K562 (cell line): ENCODE data around the gene CARMIL1. TPM values are rescaled to one million over a fixed set of nuclear protein-coding genes. Genes with fewer than 3 reads are reported as not detected.
A peak's percentile ranks its signal among the peaks of the same experiment; 100 is the strongest.

Experiments
- ATAC-seq: fragments of 200-7000 bp; cut with Tn5 transposase; 3 replicates; pipeline ENCODE4 v1.9.1; 2020; ENCODE audit warnings: moderate library complexity
- BruUV-seq: library from RNA; stranded (reverse); fragments of 400-500 nt; replicated peaks from 2 replicates; lab custom pipeline; 2021; lab: Mats Ljungman, UMichigan
- CTCF ChIA-PET: fragments of 300-600 bp; formaldehyde crosslinking; extraction: SDS; loops from one replicate; lab custom pipeline; 2021; ENCODE audit warnings: low intra/inter-chr PET ratio; lab: Yijun Ruan, JAX
- POLR2A ChIA-PET: fragments of 300-600, 350-650 bp; sonication (Branson Sonifier 250); formaldehyde crosslinking; extraction: SDS; loops from one replicate; lab custom pipeline; 2021; ENCODE audit warnings: antibody characterized with exemption, inconsistent platforms; lab: Yijun Ruan, JAX
- DNase-seq, 4 experiments: peaks; one replicate each; pipeline versions ENCODE4 v3.0.0 to v3.0.0-alpha.2; 2011 to 2018; ENCODE audit warnings: low spot score in 3 of 4, mixed read lengths in 3 of 4; ENCODE audit errors: extremely low read depth in 1 of 4
- FAIRE-seq: peaks from 2 replicates; lab custom pipeline; 2011; peaks lifted over from hg19 to GRCh38; lab: Jason Lieb, UNC
- H2AFZ ChIP-seq: 2 replicates; pipeline ENCODE4 v1.6.0; 2011; ENCODE audit warnings: low read depth, low read length, control low read depth, inconsistent platforms
- H3K27ac ChIP-seq: fragments of 200-600 bp; 3 replicates; pipeline ENCODE4 v1.8.0; 2011; ENCODE audit warnings: low read depth, mild to moderate bottlenecking, control low read depth, inconsistent platforms, low read length, moderate library complexity, mixed read lengths; ENCODE audit errors: extremely low read depth
- H3K27me3 ChIP-seq, 2 experiments: fragments of 300-600 bp in 1 of 2; 2 replicates in 1 of 2; 3 replicates in 1 of 2; pipeline versions ENCODE4 v1.6.0 to v1.8.0; 2011; ENCODE audit warnings: inconsistent platforms in 2 of 2, low read length in 2 of 2, mild to moderate bottlenecking in 1 of 2, mixed read lengths in 1 of 2, moderate library complexity in 1 of 2; ENCODE audit not compliant: control insufficient read depth in 2 of 2, insufficient read depth in 2 of 2
- H3K36me3 ChIP-seq: fragments of 300-600 bp; 3 replicates; pipeline ENCODE4 v1.8.0; 2011; ENCODE audit warnings: mild to moderate bottlenecking, low read length, inconsistent platforms; ENCODE audit not compliant: control insufficient read depth, insufficient read depth
- H3K4me1 ChIP-seq, 2 experiments: fragments of 200-600 bp in 1 of 2; replicated peaks in 1 of 2; 2 replicates in 1 of 2; 3 replicates in 1 of 2; pipeline versions ENCODE4 v1.5.1 to v1.8.0; 2011; ENCODE audit warnings: inconsistent platforms in 2 of 2, low read length in 2 of 2, mild to moderate bottlenecking in 1 of 2, mixed read lengths in 1 of 2, moderate library complexity in 1 of 2; ENCODE audit not compliant: control insufficient read depth in 2 of 2, insufficient read depth in 2 of 2
- H3K4me2 ChIP-seq: 2 replicates; pipeline ENCODE4 v1.6.1; 2011; ENCODE audit warnings: low read length, control low read depth, inconsistent platforms, mixed read lengths; ENCODE audit not compliant: insufficient read depth
- H3K4me3 ChIP-seq: fragments of 200-600 bp; sonication (generic), shearing (Covaris generic); 2 replicates; pipeline ENCODE4 v1.5.1; 2016; ENCODE audit warnings: control low read depth, inconsistent platforms
- H3K79me2 ChIP-seq: fragments of 200-600 bp; 3 replicates; pipeline ENCODE4 v1.8.0; 2011; ENCODE audit warnings: low read length, inconsistent platforms; ENCODE audit not compliant: control insufficient read depth, insufficient read depth
- H3K9ac ChIP-seq, 2 experiments: 2 replicates each; pipeline versions ENCODE4 v1.6.0 to v1.6.1; 2011; ENCODE audit warnings: low read depth in 2 of 2, low read length in 2 of 2, control low read depth in 1 of 2, inconsistent platforms in 1 of 2, mild to moderate bottlenecking in 1 of 2, mixed read lengths in 1 of 2; ENCODE audit not compliant: insufficient read depth in 1 of 2
- H3K9me1 ChIP-seq: one replicate; pipeline ENCODE4 v1.6.0; 2011; ENCODE audit warnings: inconsistent platforms, mild to moderate bottlenecking, low read length, moderate library complexity; ENCODE audit not compliant: control insufficient read depth, insufficient read depth
- H3K9me3 ChIP-seq: replicated peaks from 2 replicates; pipeline ENCODE4 v1.5.1; 2011; ENCODE audit warnings: low read depth, low read length, inconsistent platforms; ENCODE audit not compliant: control insufficient read depth, insufficient read depth
- H4K20me1 ChIP-seq: replicated peaks from 2 replicates; pipeline ENCODE4 v1.6.1; 2011; ENCODE audit warnings: low read length, inconsistent platforms, mixed read lengths; ENCODE audit not compliant: control insufficient read depth, insufficient read depth
- CSDE1 ChIP-seq, 2 experiments: fragments of 450-650 bp; IDR thresholded peaks; 2 replicates each; pipeline ENCODE4 v1.6.1; 2016; ENCODE audit warnings: mild to moderate bottlenecking in 1 of 2
- FOXM1 ChIP-seq, 2 experiments: fragments of 450-650 bp in 1 of 2; sonication (generic) in 1 of 2; formaldehyde crosslinking in 1 of 2; IDR thresholded peaks; 2 replicates each; pipeline versions ENCODE4 v1.6.1 to v1.9.0; 2017 to 2022; ENCODE audit warnings: low read depth in 2 of 2, mild to moderate bottlenecking in 2 of 2, missing genetic modification reagents in 1 of 2, moderate library complexity in 1 of 2
- KLF10 ChIP-seq: fragments of 250-450 bp; sonication (Bioruptor Pico); IDR thresholded peaks from 2 replicates; pipeline ENCODE4 v1.6.1; 2021; ENCODE audit warnings: matching md5 sums
- TBL1XR1 ChIP-seq, 2 experiments: IDR thresholded peaks; 2 replicates each; pipeline ENCODE4 v1.6.1; 2012; ENCODE audit warnings: improper control_type of control experiment in 2 of 2, low read length in 2 of 2, mild to moderate bottlenecking in 1 of 2
- THRB ChIP-seq: fragments of 450-650 bp; formaldehyde crosslinking; conservative IDR thresholded peaks from 2 replicates; pipeline ENCODE4 v1.4.0; 2022; ENCODE audit warnings: mild to moderate bottlenecking, missing genetic modification characterization
- TRIM24 ChIP-seq, 2 experiments: fragments of 450-650 bp; IDR thresholded peaks; 2 replicates each; pipeline ENCODE4 v1.6.1; 2016
- WGBS: fragments of 100-300 bp; shearing (Covaris generic); methylation state at CpG from one replicate; pipeline ENCODE4 v1.1.6; 2016; ENCODE audit warnings: low coverage, mixed read lengths; ENCODE audit not compliant: insufficient coverage; ENCODE audit errors: missing lambda C conversion rate; 5-methylcytosine and 5-hydroxymethylcytosine counted together
- in situ Hi-C: fragments of 300-500 bp; cut with MboI; formaldehyde crosslinking; loops from 4 replicates; pipeline ENCODE4 v1.15.0; 2018; ENCODE audit warnings: inconsistent platforms, mixed read lengths
- intact Hi-C: fragments of 100-400 bp; cut with micrococcal nuclease; formaldehyde crosslinking; loops from 2 replicates; pipeline ENCODE4 v1.14.2; 2022
- polyA plus RNA-seq, 8 experiments: library from polyadenylated mRNA; depleted of rRNA in 4 of 8; stranded (reverse) in 5 of 8; unstranded in 3 of 8; fragments of >200 nt; fragmentation: Nextera tagmentation in 2 of 8; fragmentation: Illumina TruSeq in 1 of 8; extraction: Ambion mirVana in 2 of 8; extraction: Trizol in 1 of 8; gene quantifications; 2 replicates each; pipeline versions ENCODE4 v1.2.1 to v1.2.3, GENCODE V29; 2011 to 2014; ENCODE audit warnings: inconsistent platforms in 1 of 8, missing spikeins in 1 of 8
- total RNA-seq, 7 experiments: library from RNA; depleted of rRNA in 6 of 7; stranded (reverse); fragments of >200 nt in 6 of 7; fragmentation: Illumina TruSeq in 2 of 7; extraction: Trizol in 2 of 7; gene quantifications; 2 replicates each; pipeline versions ENCODE4 v1.2.1 to v1.2.3, GENCODE V29; 2011 to 2021; ENCODE audit warnings: low replicate concordance in 1 of 7
- TF ChIP-seq, protein P1 (sequence below): IDR thresholded peaks from 2 replicates; pipeline ENCODE4 v1.6.1; 2012; ENCODE audit warnings: low read depth, low read length, improper control_type of control experiment, borderline replicate concordance
- TF ChIP-seq, protein P2 (sequence below): fragments of 450-650 bp; formaldehyde crosslinking; IDR thresholded peaks from 2 replicates; pipeline ENCODE4 v1.4.0; 2020; ENCODE audit warnings: mild to moderate bottlenecking, moderate library complexity
- TF ChIP-seq, protein P3 (sequence below): fragments of 450-650 bp; IDR thresholded peaks from 2 replicates; pipeline ENCODE4 v1.7.1; 2018; ENCODE audit warnings: mild to moderate bottlenecking, low read depth; ENCODE audit not compliant: partially characterized antibody

The CARMIL1 gene
- total and polyA plus RNA-seq, 9 of the 15 experiments (the other 6 are each of a cell fraction or from before 2014, with no cell fraction given): 0.04 to 0.32 (median 0.10) TPM; not detected in 1

DNA sequence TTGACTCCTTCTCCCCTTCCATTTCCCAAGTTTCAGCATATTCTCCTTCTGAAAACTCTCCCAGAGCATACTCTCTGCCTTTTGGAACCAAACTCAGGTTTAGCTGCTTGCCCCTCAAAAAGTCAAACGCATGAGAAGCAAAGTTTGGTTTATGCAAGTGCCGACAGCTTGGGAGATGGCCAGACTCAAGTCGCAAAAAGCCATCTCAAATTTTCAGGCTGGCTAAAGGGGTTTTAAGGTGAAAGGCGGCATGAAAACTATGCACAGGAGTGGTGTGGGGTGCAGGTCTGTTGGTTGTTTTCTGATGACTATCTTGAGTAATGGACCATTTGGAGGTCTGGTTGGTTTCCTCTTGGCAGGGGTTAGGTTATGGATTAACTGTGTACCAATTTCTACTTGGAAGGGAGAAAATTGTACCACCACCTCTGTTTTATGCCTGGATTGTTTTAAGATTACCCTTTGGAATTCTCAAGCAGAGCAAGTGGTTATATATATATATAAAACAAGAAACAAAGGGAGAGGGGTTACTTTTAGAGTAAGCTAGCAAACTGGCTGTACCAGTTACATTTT, 320.4 kb downstream of the CARMIL1 start (continued):
- TF ChIP-seq TRIM24 (IDR thresholded peaks at IDR 0.05) (no peak), CSDE1 (IDR thresholded peaks at IDR 0.05) (no peak)

GRCh38 chr6:25601800-25602673, 322.9 kb downstream of the CARMIL1 start:
- no TSS peak for BruUV-seq
- no peaks in the 10 kb centered on the region for H3K79me2 ChIP-seq
- no peak overlapping the region for H3K9ac ChIP-seq
- no peak overlapping the region for H3K4me2 ChIP-seq
- WGBS: 0% methylated on average over 4 of the region's 4 CpGs
- peak; percentile 35 to 62 (median 40) for DNase-seq
- in situ Hi-C loops (loop anchor here (10.0 kb wide), 1 partner anchor 327 kb away; the partner anchor contains the start of gene CARMIL1), intact Hi-C loops (loop anchor here (1.0 to 10.0 kb wide), 6 partner anchors 110 to 1020 kb away; no protein-coding TSS in a partner anchor)
- H4K20me1 ChIP-seq: no peaks in the 10 kb centered on the region
- peaks cover 9 to 10% of the 10 kb centered on the region in 2 experiments for H3K27me3 ChIP-seq
- ATAC-seq: peak; percentile 63
- CTCF ChIA-PET: interaction anchor here (0.6 to 1.9 kb wide), 7 partner anchors 16 to 746 kb away, joined by 3 to 19 read pairs (median 3); partner anchors contain the start of gene CARMIL1
- no peak overlapping the region for H3K27ac ChIP-seq
- no peaks in the 10 kb centered on the region for H3K36me3 ChIP-seq
- no peaks in the 10 kb centered on the region for H3K4me1 ChIP-seq
- POLR2A ChIA-PET: no interaction called here
- no peak overlapping the region for H2AFZ ChIP-seq
- peak; percentile 95 for FAIRE-seq
- H3K9me3 ChIP-seq: no peaks in the 10 kb centered on the region
- H3K9me1 ChIP-seq: no peaks in the 10 kb centered on the region
- H3K4me3 ChIP-seq: no peak overlapping the region
- no peak for TF ChIP-seq THRB
- TF ChIP-seq, protein P1, sequence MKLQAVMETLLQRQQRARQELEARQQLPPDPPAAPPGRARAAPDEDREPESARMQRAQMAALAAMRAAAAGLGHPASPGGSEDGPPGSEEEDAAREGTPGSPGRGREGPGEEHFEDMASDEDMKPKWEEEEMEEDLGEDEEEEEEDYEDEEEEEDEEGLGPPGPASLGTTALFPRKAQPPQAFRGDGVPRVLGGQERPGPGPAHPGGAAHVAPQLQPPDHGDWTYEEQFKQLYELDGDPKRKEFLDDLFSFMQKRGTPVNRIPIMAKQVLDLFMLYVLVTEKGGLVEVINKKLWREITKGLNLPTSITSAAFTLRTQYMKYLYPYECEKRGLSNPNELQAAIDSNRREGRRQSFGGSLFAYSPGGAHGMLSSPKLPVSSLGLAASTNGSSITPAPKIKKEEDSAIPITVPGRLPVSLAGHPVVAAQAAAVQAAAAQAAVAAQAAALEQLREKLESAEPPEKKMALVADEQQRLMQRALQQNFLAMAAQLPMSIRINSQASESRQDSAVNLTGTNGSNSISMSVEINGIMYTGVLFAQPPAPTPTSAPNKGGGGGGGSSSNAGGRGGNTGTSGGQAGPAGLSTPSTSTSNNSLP: peak; percentile 64; the same call in 1 of the 2 replicates
- TF ChIP-seq, protein P2, sequence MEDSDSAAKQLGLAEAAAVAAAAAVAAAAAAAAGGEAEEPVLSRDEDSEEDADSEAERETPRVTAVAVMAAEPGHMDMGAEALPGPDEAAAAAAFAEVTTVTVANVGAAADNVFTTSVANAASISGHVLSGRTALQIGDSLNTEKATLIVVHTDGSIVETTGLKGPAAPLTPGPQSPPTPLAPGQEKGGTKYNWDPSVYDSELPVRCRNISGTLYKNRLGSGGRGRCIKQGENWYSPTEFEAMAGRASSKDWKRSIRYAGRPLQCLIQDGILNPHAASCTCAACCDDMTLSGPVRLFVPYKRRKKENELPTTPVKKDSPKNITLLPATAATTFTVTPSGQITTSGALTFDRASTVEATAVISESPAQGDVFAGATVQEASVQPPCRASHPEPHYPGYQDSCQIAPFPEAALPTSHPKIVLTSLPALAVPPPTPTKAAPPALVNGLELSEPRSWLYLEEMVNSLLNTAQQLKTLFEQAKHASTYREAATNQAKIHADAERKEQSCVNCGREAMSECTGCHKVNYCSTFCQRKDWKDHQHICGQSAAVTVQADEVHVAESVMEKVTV (CRISPR knock-in tag): peak; percentile 85
- TF ChIP-seq FOXM1 (IDR thresholded peaks at IDR 0.05; ENCODE audit: low read depth): no peak
- TF ChIP-seq FOXM1 (CRISPR knock-in tag; IDR thresholded peaks at IDR 0.05; ENCODE audit: low read depth): no peak
- TF ChIP-seq, protein P3, sequence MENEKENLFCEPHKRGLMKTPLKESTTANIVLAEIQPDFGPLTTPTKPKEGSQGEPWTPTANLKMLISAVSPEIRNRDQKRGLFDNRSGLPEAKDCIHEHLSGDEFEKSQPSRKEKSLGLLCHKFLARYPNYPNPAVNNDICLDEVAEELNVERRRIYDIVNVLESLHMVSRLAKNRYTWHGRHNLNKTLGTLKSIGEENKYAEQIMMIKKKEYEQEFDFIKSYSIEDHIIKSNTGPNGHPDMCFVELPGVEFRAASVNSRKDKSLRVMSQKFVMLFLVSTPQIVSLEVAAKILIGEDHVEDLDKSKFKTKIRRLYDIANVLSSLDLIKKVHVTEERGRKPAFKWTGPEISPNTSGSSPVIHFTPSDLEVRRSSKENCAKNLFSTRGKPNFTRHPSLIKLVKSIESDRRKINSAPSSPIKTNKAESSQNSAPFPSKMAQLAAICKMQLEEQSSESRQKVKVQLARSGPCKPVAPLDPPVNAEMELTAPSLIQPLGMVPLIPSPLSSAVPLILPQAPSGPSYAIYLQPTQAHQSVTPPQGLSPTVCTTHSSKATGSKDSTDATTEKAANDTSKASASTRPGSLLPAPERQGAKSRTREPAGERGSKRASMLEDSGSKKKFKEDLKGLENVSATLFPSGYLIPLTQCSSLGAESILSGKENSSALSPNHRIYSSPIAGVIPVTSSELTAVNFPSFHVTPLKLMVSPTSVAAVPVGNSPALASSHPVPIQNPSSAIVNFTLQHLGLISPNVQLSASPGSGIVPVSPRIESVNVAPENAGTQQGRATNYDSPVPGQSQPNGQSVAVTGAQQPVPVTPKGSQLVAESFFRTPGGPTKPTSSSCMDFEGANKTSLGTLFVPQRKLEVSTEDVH: no peak
- TF ChIP-seq TBL1XR1 (IDR thresholded peaks at IDR 0.05; ENCODE audit: low read length in 2 of 2): 0 out of 4 replicates have a peak, but pooled peaks of 1 of the 2 experiments have one; percentile 25
- no peak for TF ChIP-seq KLF10
